HepG2 (cell line): ENCODE results near the gene CMPK2. TPM values are rescaled to one million over a fixed set of nuclear protein-coding genes. Genes with fewer than 3 reads are reported as not detected.

Experiments
- ARID5B ChIP-seq: IDR thresholded peaks from 2 replicates; pipeline ENCODE4 v1.4.0; 2020; ENCODE audit warnings: mild to moderate bottlenecking, missing genetic modification reagents
- CENPBD1 ChIP-seq: sonication (generic); formaldehyde crosslinking; IDR thresholded peaks from 2 replicates; pipeline ENCODE4 v1.8.0; 2022; ENCODE audit warnings: missing genetic modification reagents, low read depth, mild to moderate bottlenecking, borderline replicate concordance
- DDIT3 ChIP-seq: sonication (generic); formaldehyde crosslinking; IDR thresholded peaks from 2 replicates; pipeline ENCODE4 v1.4.0; 2020; ENCODE audit warnings: mild to moderate bottlenecking, missing genetic modification reagents
- DPF2 ChIP-seq: sonication (generic); formaldehyde crosslinking; IDR thresholded peaks from 2 replicates; pipeline ENCODE4 v1.4.0; 2020; ENCODE audit warnings: mild to moderate bottlenecking, low read depth, missing genetic modification reagents, borderline replicate concordance
- FLYWCH1 ChIP-seq: sonication (generic); formaldehyde crosslinking; IDR thresholded peaks from 2 replicates; pipeline ENCODE4 v1.8.1; 2023; ENCODE audit warnings: mild to moderate bottlenecking, missing genetic modification reagents
- FOXA3 ChIP-seq: IDR thresholded peaks from 2 replicates; pipeline ENCODE4 v1.6.1; 2016; ENCODE audit warnings: missing genetic modification reagents, missing compliant biosample characterization
- HNF4G ChIP-seq, 2 experiments: sonication (generic) in 1 of 2; formaldehyde crosslinking in 1 of 2; IDR thresholded peaks; 2 replicates each; pipeline versions ENCODE4 v1.4.0 to v1.6.1; 2011 to 2020; ENCODE audit warnings: borderline replicate concordance in 2 of 2, low read depth in 2 of 2, mild to moderate bottlenecking in 2 of 2, low read length in 1 of 2, missing genetic modification reagents in 1 of 2, moderate library complexity in 1 of 2
- HOXD1 ChIP-seq: sonication (generic); formaldehyde crosslinking; IDR thresholded peaks from 2 replicates; pipeline ENCODE4 v1.5.0; 2020; ENCODE audit warnings: missing genetic modification reagents
- IRX3 ChIP-seq: sonication (generic); formaldehyde crosslinking; IDR thresholded peaks from 2 replicates; pipeline ENCODE4 v1.8.1; 2023; ENCODE audit warnings: mild to moderate bottlenecking, low read depth, missing genetic modification reagents, borderline replicate concordance
- ISX ChIP-seq: sonication (generic); formaldehyde crosslinking; conservative IDR thresholded peaks from 2 replicates; pipeline ENCODE4 v1.5.0; 2020; ENCODE audit warnings: missing genetic modification reagents
- NFE2L1 ChIP-seq: sonication (generic); formaldehyde crosslinking; IDR thresholded peaks from 2 replicates; pipeline ENCODE4 v1.4.0; 2020; ENCODE audit warnings: missing genetic modification reagents, mild to moderate bottlenecking, borderline replicate concordance
- PHF21A ChIP-seq: sonication (generic); formaldehyde crosslinking; IDR thresholded peaks from 2 replicates; pipeline ENCODE4 v1.5.0; 2020; ENCODE audit warnings: mild to moderate bottlenecking, missing genetic modification reagents
- PLSCR1 ChIP-seq: sonication (generic); formaldehyde crosslinking; IDR thresholded peaks from 2 replicates; pipeline ENCODE4 v1.5.0; 2020; ENCODE audit warnings: missing genetic modification reagents, mild to moderate bottlenecking, borderline replicate concordance
- RCOR2 ChIP-seq: IDR thresholded peaks from 2 replicates; pipeline ENCODE4 v1.6.1; 2016; ENCODE audit warnings: missing biosample characterization, missing genetic modification reagents
- REXO4 ChIP-seq: sonication (generic); formaldehyde crosslinking; IDR thresholded peaks from 2 replicates; pipeline ENCODE4 v1.8.0; 2022; ENCODE audit warnings: missing genetic modification reagents, mild to moderate bottlenecking, borderline replicate concordance
- SMAD9 ChIP-seq: sonication (generic); formaldehyde crosslinking; IDR thresholded peaks from 2 replicates; pipeline ENCODE4 v1.5.1; 2020; ENCODE audit warnings: mild to moderate bottlenecking, missing genetic modification reagents
- ZNF205 ChIP-seq: IDR thresholded peaks from 2 replicates; pipeline ENCODE4 v1.6.1; 2018; ENCODE audit warnings: missing biosample characterization, missing genetic modification reagents
- ZNF256 ChIP-seq: sonication (generic); formaldehyde crosslinking; conservative IDR thresholded peaks from 2 replicates; pipeline ENCODE4 v1.4.0; 2020; ENCODE audit warnings: missing genetic modification reagents
- ZNF264 ChIP-seq: sonication (generic); formaldehyde crosslinking; IDR thresholded peaks from 2 replicates; pipeline ENCODE4 v1.4.0; 2020; ENCODE audit warnings: missing genetic modification reagents
- ZNF432 ChIP-seq: sonication (generic); formaldehyde crosslinking; IDR thresholded peaks from 2 replicates; pipeline ENCODE4 v1.5.0; 2020; ENCODE audit warnings: missing genetic modification reagents, mild to moderate bottlenecking, borderline replicate concordance
- ZNF777 ChIP-seq: sonication (generic); formaldehyde crosslinking; IDR thresholded peaks from 2 replicates; pipeline ENCODE4 v1.4.0; 2020; ENCODE audit warnings: missing genetic modification reagents
- polyA plus RNA-seq, 8 experiments: library from polyadenylated mRNA; depleted of rRNA in 3 of 8; stranded (reverse) in 7 of 8; unstranded in 1 of 8; fragments of >200 nt; fragmentation: Illumina TruSeq in 4 of 8; extraction: Trizol in 4 of 8; gene quantifications; 2 replicates each; pipeline versions ENCODE4 v1.2.1 to v1.2.3, GENCODE V29; 2011 to 2016; ENCODE audit warnings: low read depth in 4 of 8, missing spikeins in 1 of 8, mixed read lengths in 1 of 8; ENCODE audit not compliant: insufficient read depth in 1 of 8
- total RNA-seq, 5 experiments: library from RNA; depleted of rRNA; stranded (reverse); fragments of >200 nt; fragmentation: Illumina TruSeq; extraction: Trizol; gene quantifications; 2 replicates each; pipeline ENCODE4 v1.2.3, GENCODE V29; 2016; ENCODE audit warnings: low read depth in 1 of 5
- TF ChIP-seq, protein P1 (sequence below): IDR thresholded peaks from 2 replicates; pipeline ENCODE4 v1.6.1; 2016; ENCODE audit warnings: missing compliant biosample characterization, missing genetic modification reagents, borderline replicate concordance

Gene CMPK2
- total and polyA plus RNA-seq, 2 of the 13 experiments (the other 11 are each of a cell fraction or from before 2014, with no cell fraction given), result 0.04 to 1.0 TPM

DNA sequence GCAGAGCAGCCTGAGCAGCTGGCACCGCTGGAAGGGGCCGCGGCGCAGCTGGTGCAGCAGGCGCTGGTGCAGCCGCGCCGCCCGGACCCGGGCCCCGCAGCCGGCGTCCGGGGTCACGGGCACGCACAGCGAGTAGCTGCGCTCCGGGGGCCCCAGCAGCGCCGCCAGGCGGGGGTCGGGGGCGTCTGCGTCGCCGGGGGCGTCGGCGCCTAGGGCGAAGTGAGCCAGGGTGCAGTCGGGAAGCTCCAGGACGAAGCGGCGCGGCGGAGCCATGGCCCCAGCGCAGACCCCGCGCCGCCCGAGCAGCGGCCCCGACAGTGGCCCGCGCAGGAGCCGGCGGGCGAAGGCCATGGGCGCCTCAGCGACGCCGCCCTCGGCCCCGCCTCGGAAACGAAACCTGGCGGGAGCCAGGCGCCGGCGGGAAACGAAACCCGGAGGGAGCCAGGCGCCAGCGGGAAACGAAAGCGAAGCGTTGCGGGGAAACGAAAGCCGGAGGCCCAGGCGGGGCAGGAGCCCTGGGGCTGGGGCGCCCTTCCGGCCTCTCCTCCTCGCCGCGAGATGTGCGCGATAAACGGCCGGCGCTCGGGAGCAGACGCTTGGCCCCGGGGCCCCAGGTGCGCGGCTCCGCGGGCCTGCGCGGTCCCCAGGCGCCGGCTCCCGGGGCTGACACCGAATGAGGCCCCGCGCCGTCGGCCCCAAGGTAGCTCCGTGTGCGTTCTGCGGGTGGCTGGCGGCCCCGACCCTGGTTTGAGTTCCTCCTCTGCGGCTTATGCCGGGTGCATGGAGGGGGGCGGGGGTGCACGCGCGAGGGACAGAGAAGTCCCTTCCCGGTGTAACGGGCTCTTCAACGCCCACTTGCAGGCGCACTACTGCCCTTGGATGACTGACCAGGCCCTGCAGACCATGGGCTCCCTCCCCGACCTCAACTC is at the start of gene CMPK2 (continued):
- TF ChIP-seq ARID5B (no peak), ZNF777 (CRISPR knock-in tag) (peak; percentile 88), FLYWCH1 (no peak), DDIT3 (no peak), SMAD9 (CRISPR knock-in tag) (no peak), ISX (0 out of 2 replicates have a peak, but pooled peaks have one; percentile 83), RCOR2 (no peak), PHF21A (CRISPR knock-in tag) (no peak), FOXA3 (no peak), ZNF264 (CRISPR knock-in tag) (no peak), PLSCR1 (no peak), ZNF432 (CRISPR knock-in tag) (no peak), HNF4G (IDR thresholded peaks at IDR 0.05; ENCODE audit: borderline replicate concordance, low read depth, low read length) (no peak), HNF4G (CRISPR knock-in tag; IDR thresholded peaks at IDR 0.05; ENCODE audit: borderline replicate concordance, low read depth) (no peak), NFE2L1 (CRISPR knock-in tag) (no peak), IRX3 (CRISPR knock-in tag) (peak; percentile 96), REXO4 (CRISPR knock-in tag) (no peak), CENPBD1 (CRISPR knock-in tag) (no peak), ZNF256 (CRISPR knock-in tag) (0 out of 2 replicates have a peak, but pooled peaks have one; percentile 39), ZNF205 (no peak), HOXD1 (CRISPR knock-in tag) (peak; percentile 30; the same call in 1 of the 2 replicates), DPF2 (CRISPR knock-in tag) (no peak)
- TF ChIP-seq, protein P1, sequence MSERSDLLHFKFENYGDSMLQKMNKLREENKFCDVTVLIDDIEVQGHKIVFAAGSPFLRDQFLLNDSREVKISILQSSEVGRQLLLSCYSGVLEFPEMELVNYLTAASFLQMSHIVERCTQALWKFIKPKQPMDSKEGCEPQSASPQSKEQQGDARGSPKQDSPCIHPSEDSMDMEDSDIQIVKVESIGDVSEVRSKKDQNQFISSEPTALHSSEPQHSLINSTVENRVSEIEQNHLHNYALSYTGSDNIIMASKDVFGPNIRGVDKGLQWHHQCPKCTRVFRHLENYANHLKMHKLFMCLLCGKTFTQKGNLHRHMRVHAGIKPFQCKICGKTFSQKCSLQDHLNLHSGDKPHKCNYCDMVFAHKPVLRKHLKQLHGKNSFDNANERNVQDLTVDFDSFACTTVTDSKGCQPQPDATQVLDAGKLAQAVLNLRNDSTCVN (CRISPR knock-in tag), result no peak
